Dermis microvascular lymphatic vessel endothelial cell (primary cell): Measurements from ENCODE around the gene SLC39A11. TPM values are rescaled to one million over a fixed set of nuclear protein-coding genes. Genes with fewer than 3 reads are reported as not detected.
A peak's percentile ranks its signal among the peaks of the same experiment; 100 is the strongest.
"Not testable (repeated sequence)": the region's sequence is repeated elsewhere in the genome, so short reads cannot be mapped to it uniquely, and the experiment has no call there.

ENCODE experiments used
- DNase-seq, 2 donors: peaks; one replicate each; pipeline versions ENCODE4 v3.0.0 to v3.0.0-alpha.2; 2010; ENCODE audit warnings: low read depth in 2 of 2
- total RNA-seq: library from RNA; depleted of rRNA; stranded (reverse); fragments of >200 nt; gene quantifications from 2 replicates; pipeline ENCODE4 v1.2.1, GENCODE V29; 2014

SLC39A11 gene
- total RNA-seq, 1 donor from 2014 or later, result 7.2 TPM

- no peak for DNase-seq
These were observed 18.9 kb upstream of the SLC39A11 start for GRCh38 chr17:73111386-73111785.

GRCh38 chr17:73107191-73107590 is 14.7 kb upstream of the SLC39A11 start:
- DNase-seq, result no peak

- DNase-seq, result no peak
These were observed 12.9 kb upstream of the SLC39A11 start for GRCh38 chr17:73105431-73105830.

GRCh38 chr17:73104450-73104849 is 12.0 kb upstream of the SLC39A11 start:
- no peak for DNase-seq

GRCh38 chr17:73103641-73104335 is 11.3 kb upstream of the SLC39A11 start:
- DNase-seq, result no peak

GRCh38 chr17:73101031-73101430 is 8.5 kb upstream of the SLC39A11 start:
- no peak for DNase-seq

GRCh38 chr17:73100363-73100762 is 7.9 kb upstream of the SLC39A11 start:
- DNase-seq, result no peak

GRCh38 chr17:73099511-73099910 is 7.0 kb upstream of the SLC39A11 start:
- DNase-seq, result no peak

GRCh38 chr17:73098919-73099318 is 6.4 kb upstream of the SLC39A11 start:
- DNase-seq, result no peak

- DNase-seq, result not testable (repeated sequence)
These were observed 5.7 kb upstream of the SLC39A11 start for GRCh38 chr17:73097973-73098765.

GRCh38 chr17:73096866-73097265 is 4.4 kb upstream of the SLC39A11 start:
- no peak for DNase-seq

- DNase-seq, result no peak
These were observed 3.7 kb upstream of the SLC39A11 start for GRCh38 chr17:73096211-73096610.

- no peak for DNase-seq
These were observed 798 bp upstream of the SLC39A11 start for GRCh38 chr17:73093286-73093685.

- peak in 1 of 2 donors; percentile 23 for DNase-seq
These were observed 542 bp downstream of the SLC39A11 start for GRCh38 chr17:73091770-73092522.

- DNase-seq, result no peak
These were observed 1.1 kb downstream of the SLC39A11 start for GRCh38 chr17:73091410-73091769.

GRCh38 chr17:73090396-73091202 is 1.9 kb downstream of the SLC39A11 start:
- DNase-seq, result no peak

GRCh38 chr17:73089322-73090317 is 2.9 kb downstream of the SLC39A11 start:
- DNase-seq, result no peak

- DNase-seq, result no peak
These were observed 3.9 kb downstream of the SLC39A11 start for GRCh38 chr17:73088561-73088960.

GRCh38 chr17:73083432-73083831 is 9.1 kb downstream of the SLC39A11 start:
- DNase-seq, result no peak

GRCh38 chr17:73074566-73074965 is 17.9 kb downstream of the SLC39A11 start:
- no peak for DNase-seq
